H9 (cell line): ENCODE data around the gene CBX1. TPM values are rescaled to one million over a fixed set of nuclear protein-coding genes. Genes with fewer than 3 reads are reported as not detected.

Source experiments
- DNase-seq: peaks from one replicate; pipeline ENCODE4 v3.0.0-alpha.2; 2017
- H2AFZ ChIP-seq: one replicate; pipeline ENCODE4 v1.6.1; 2013; ENCODE audit warnings: mild to moderate bottlenecking, low read length, control low read depth, moderate library complexity
- H2AK5ac ChIP-seq: 2 replicates; pipeline ENCODE4 v1.6.1; 2013; ENCODE audit warnings: low read length, control low read depth, mixed read lengths; ENCODE audit not compliant: insufficient read length
- H2BK120ac ChIP-seq: one replicate; pipeline ENCODE4 v1.6.1; 2013; ENCODE audit warnings: low read depth, mild to moderate bottlenecking, low read length, control low read depth, inconsistent platforms; ENCODE audit not compliant: poor library complexity, severe bottlenecking
- H2BK12ac ChIP-seq: 2 replicates; pipeline ENCODE4 v1.6.1; 2013; ENCODE audit warnings: low read length, control low read depth, mixed read lengths, low read depth; ENCODE audit not compliant: insufficient read length
- H2BK15ac ChIP-seq: 2 replicates; pipeline ENCODE4 v1.6.1; 2013; ENCODE audit warnings: low read depth, low read length, control low read depth
- H2BK20ac ChIP-seq: one replicate; pipeline ENCODE4 v1.6.1; 2013; ENCODE audit warnings: low read depth, mild to moderate bottlenecking, low read length, control low read depth, inconsistent platforms; ENCODE audit not compliant: poor library complexity, severe bottlenecking
- H2BK5ac ChIP-seq: 2 replicates; pipeline ENCODE4 v1.6.1; 2013; ENCODE audit warnings: low read length, control low read depth, mixed read lengths; ENCODE audit not compliant: insufficient read length
- H3K14ac ChIP-seq: 2 replicates; pipeline ENCODE4 v1.6.1; 2013; ENCODE audit warnings: low read length, control low read depth; ENCODE audit not compliant: insufficient read depth
- H3K18ac ChIP-seq: 2 replicates; pipeline ENCODE4 v1.6.1; 2013; ENCODE audit warnings: low read depth, mild to moderate bottlenecking, mixed read lengths, low read length, control low read depth; ENCODE audit not compliant: insufficient read length
- H3K23ac ChIP-seq: 2 replicates; pipeline ENCODE4 v1.6.1; 2013; ENCODE audit warnings: low read length, control low read depth, mixed read lengths, low read depth; ENCODE audit not compliant: insufficient read length
- H3K23me2 ChIP-seq: 2 replicates; pipeline ENCODE4 v1.6.1; 2013; ENCODE audit warnings: low read depth, mild to moderate bottlenecking, mixed read lengths, low read length, control low read depth; ENCODE audit not compliant: insufficient read length, poor library complexity, severe bottlenecking
- H3K27ac ChIP-seq: 2 replicates; pipeline ENCODE4 v1.5.1; 2013; ENCODE audit warnings: low read length, control low read depth, mixed read lengths, low read depth; ENCODE audit not compliant: insufficient read length
- H3K27me3 ChIP-seq: 2 replicates; pipeline ENCODE4 v1.6.1; 2013; ENCODE audit warnings: low read length, control low read depth, inconsistent platforms; ENCODE audit not compliant: insufficient read depth
- H3K4ac ChIP-seq: 2 replicates; pipeline ENCODE4 v1.6.1; 2013; ENCODE audit warnings: low read depth, mild to moderate bottlenecking, control low read depth, inconsistent platforms, low read length, moderate library complexity
- H3K4me1 ChIP-seq: 2 replicates; pipeline ENCODE4 v1.6.1; 2013; ENCODE audit warnings: low read length, control low read depth, inconsistent platforms; ENCODE audit not compliant: insufficient read depth
- H3K4me2 ChIP-seq: 2 replicates; pipeline ENCODE4 v1.6.1; 2013; ENCODE audit warnings: low read length, control low read depth, mixed read lengths; ENCODE audit not compliant: insufficient read length, insufficient read depth
- H3K56ac ChIP-seq: 2 replicates; pipeline ENCODE4 v1.6.1; 2013; ENCODE audit warnings: low read depth, mild to moderate bottlenecking, mixed read lengths, low read length, control low read depth; ENCODE audit not compliant: insufficient read length
- H3K79me1 ChIP-seq: 2 replicates; pipeline ENCODE4 v1.6.1; 2013; ENCODE audit warnings: low read depth, mild to moderate bottlenecking, moderate library complexity, low read length, control low read depth, inconsistent platforms; ENCODE audit not compliant: insufficient read depth, poor library complexity, severe bottlenecking
- H3K79me2 ChIP-seq: 2 replicates; pipeline ENCODE4 v1.6.1; 2013; ENCODE audit warnings: low read length, control low read depth, inconsistent platforms; ENCODE audit not compliant: insufficient read depth
- H3K9ac ChIP-seq: 2 replicates; pipeline ENCODE4 v1.6.1; 2013; ENCODE audit warnings: low read length, control low read depth, mixed read lengths; ENCODE audit not compliant: insufficient read length; ENCODE audit errors: extremely low read depth
- H3K9me3 ChIP-seq: one replicate; pipeline ENCODE4 v1.6.1; 2013; ENCODE audit warnings: low read depth, low read length, inconsistent platforms; ENCODE audit not compliant: control insufficient read depth
- H3T11ph ChIP-seq: one replicate; pipeline ENCODE4 v1.6.1; 2013; ENCODE audit warnings: mild to moderate bottlenecking, low read length, control low read depth, inconsistent platforms
- H4K20me1 ChIP-seq: one replicate; pipeline ENCODE4 v1.6.1; 2013; ENCODE audit not compliant: control insufficient read depth, insufficient read length, insufficient read depth
- H4K5ac ChIP-seq: 2 replicates; pipeline ENCODE4 v1.6.1; 2013; ENCODE audit warnings: low read depth, mild to moderate bottlenecking, mixed read lengths, low read length, control low read depth; ENCODE audit not compliant: insufficient read length
- H4K8ac ChIP-seq: replicated peaks from 2 replicates; pipeline ENCODE4 v1.6.1; 2013; ENCODE audit warnings: low read length, control low read depth, mixed read lengths, low read depth; ENCODE audit not compliant: insufficient read length
- H4K91ac ChIP-seq: 2 replicates; pipeline ENCODE4 v1.6.1; 2013; ENCODE audit warnings: low read depth, mild to moderate bottlenecking, moderate library complexity, mixed read lengths, low read length, control low read depth; ENCODE audit not compliant: insufficient read length
- H3K27ac Mint-ChIP-seq, 3 experiments: 2 replicates in 2 of 3; 3 replicates in 1 of 3; pipeline ENCODE4 v1.8.0; 2020 to 2021; ENCODE audit warnings: mixed read lengths in 3 of 3, mild to moderate bottlenecking in 1 of 3, moderate library complexity in 1 of 3
- H3K27me3 Mint-ChIP-seq: 2 replicates; pipeline ENCODE4 v1.8.0; 2021; ENCODE audit warnings: low read depth, mild to moderate bottlenecking, moderate library complexity, mixed read lengths
- H3K36me3 Mint-ChIP-seq, 3 experiments: 2 replicates in 2 of 3; 3 replicates in 1 of 3; pipeline ENCODE4 v1.8.0; 2020 to 2021; ENCODE audit warnings: low read depth in 3 of 3, mixed read lengths in 3 of 3; ENCODE audit not compliant: insufficient read depth in 1 of 3
- H3K4me1 Mint-ChIP-seq, 2 experiments: 2 replicates each; pipeline ENCODE4 v1.8.0; 2020; ENCODE audit warnings: mixed read lengths in 2 of 2
- H3K4me3 Mint-ChIP-seq, 2 experiments: 2 replicates in 1 of 2; 3 replicates in 1 of 2; pipeline ENCODE4 v1.8.0; 2020 to 2021; ENCODE audit warnings: mild to moderate bottlenecking in 2 of 2, mixed read lengths in 2 of 2, moderate library complexity in 1 of 2
- H3K9me3 Mint-ChIP-seq, 2 experiments: 2 replicates in 1 of 2; 3 replicates in 1 of 2; pipeline ENCODE4 v1.8.0; 2020; ENCODE audit warnings: mild to moderate bottlenecking in 2 of 2, mixed read lengths in 2 of 2, moderate library complexity in 1 of 2
- WGBS: extraction: QIAGEN DNeasy Blood & Tissue Kit; methylation state at CpG from one replicate; pipeline ENCODE4 v1.1.7; 2013; ENCODE audit warnings: missing lambda C conversion rate, low lambda C conversion rate, mixed read lengths; ENCODE audit not compliant: insufficient read length; ENCODE audit errors: extremely low coverage; 5-methylcytosine and 5-hydroxymethylcytosine counted together
- total RNA-seq: library from RNA; stranded (reverse); gene quantifications from 2 replicates; pipeline ENCODE4 v1.2.1, GENCODE V29; 2021
- TF ChIP-seq, protein P1 (sequence below): fragments of 200-600 bp; sonication (generic); conservative IDR thresholded peaks from 3 replicates; pipeline ENCODE4 v1.8.0; 2021; ENCODE audit warnings: antibody characterized with exemption, mild to moderate bottlenecking

The CBX1 gene
- total RNA-seq, 1 experiment from 2014 or later: 155 TPM

DNA sequence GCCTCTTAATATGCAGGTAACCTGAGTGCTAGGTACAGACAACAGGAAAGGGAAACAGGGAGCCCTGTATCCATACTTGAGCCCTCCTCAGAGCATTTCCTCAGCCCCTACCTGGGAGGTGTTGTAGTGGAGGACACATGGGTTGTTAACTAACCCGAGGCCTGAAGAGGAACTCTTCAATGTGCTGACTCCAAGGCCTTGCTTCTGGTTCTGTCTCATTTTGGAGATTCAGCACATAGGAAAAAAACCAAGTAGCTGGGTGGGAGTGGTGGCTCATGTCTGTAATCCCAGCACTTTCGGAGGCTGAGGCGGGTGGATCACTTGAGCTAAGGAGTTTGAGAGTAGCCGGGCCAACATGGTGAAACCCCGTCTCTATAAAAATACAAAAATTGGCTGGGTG, 31.1 kb upstream of the CBX1 start:
- H2BK5ac ChIP-seq: no peak overlapping the region
- no peak overlapping the region for H2AFZ ChIP-seq
- H2BK12ac ChIP-seq: no peak overlapping the region
- WGBS: no CpG with 5 or more reads among the region's 5 CpGs
- no peak overlapping the region for H3K27ac ChIP-seq
- H3K9me3 ChIP-seq: no peaks in the 10 kb centered on the region
- H2AK5ac ChIP-seq: no peak overlapping the region
- no peaks in the 10 kb centered on the region for H3K79me1 ChIP-seq
- TF ChIP-seq, protein P1, sequence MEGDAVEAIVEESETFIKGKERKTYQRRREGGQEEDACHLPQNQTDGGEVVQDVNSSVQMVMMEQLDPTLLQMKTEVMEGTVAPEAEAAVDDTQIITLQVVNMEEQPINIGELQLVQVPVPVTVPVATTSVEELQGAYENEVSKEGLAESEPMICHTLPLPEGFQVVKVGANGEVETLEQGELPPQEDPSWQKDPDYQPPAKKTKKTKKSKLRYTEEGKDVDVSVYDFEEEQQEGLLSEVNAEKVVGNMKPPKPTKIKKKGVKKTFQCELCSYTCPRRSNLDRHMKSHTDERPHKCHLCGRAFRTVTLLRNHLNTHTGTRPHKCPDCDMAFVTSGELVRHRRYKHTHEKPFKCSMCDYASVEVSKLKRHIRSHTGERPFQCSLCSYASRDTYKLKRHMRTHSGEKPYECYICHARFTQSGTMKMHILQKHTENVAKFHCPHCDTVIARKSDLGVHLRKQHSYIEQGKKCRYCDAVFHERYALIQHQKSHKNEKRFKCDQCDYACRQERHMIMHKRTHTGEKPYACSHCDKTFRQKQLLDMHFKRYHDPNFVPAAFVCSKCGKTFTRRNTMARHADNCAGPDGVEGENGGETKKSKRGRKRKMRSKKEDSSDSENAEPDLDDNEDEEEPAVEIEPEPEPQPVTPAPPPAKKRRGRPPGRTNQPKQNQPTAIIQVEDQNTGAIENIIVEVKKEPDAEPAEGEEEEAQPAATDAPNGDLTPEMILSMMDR: no peak
- H4K8ac ChIP-seq: no peak overlapping the region
- H4K5ac ChIP-seq: no peak overlapping the region
- H3K9me3 Mint-ChIP-seq: no peaks in the 10 kb centered on the region; a peak in 1 of 5 replicates
- H3K23ac ChIP-seq: no peak overlapping the region
- no peak overlapping the region for H3K18ac ChIP-seq
- H3K23me2 ChIP-seq: no peaks in the 10 kb centered on the region
- no peak overlapping the region for H2BK120ac ChIP-seq
- no peaks in the 10 kb centered on the region for H4K20me1 ChIP-seq
- H3K9ac ChIP-seq: no peak overlapping the region
- H3K4me1 Mint-ChIP-seq: peaks cover 9 to 16% of the 10 kb centered on the region in 2 experiments
- H3K36me3 Mint-ChIP-seq: no peaks in the 10 kb centered on the region
- no peak overlapping the region for H3K4ac ChIP-seq
- H3K4me2 ChIP-seq: no peak overlapping the region
- no peak for DNase-seq
- no peak overlapping the region for H3K14ac ChIP-seq
- no peaks in the 10 kb centered on the region for H3K27me3 ChIP-seq
- no peak overlapping the region for H2BK20ac ChIP-seq
- peaks cover 2% of the 10 kb centered on the region for H3K27me3 Mint-ChIP-seq
- no peak overlapping the region for H3K4me3 Mint-ChIP-seq
- H3K27ac Mint-ChIP-seq: no peak overlapping the region
- no peak overlapping the region for H3T11ph ChIP-seq
- no peaks in the 10 kb centered on the region for H3K4me1 ChIP-seq
- H4K91ac ChIP-seq: no peak overlapping the region
- H3K79me2 ChIP-seq: no peaks in the 10 kb centered on the region
- no peak overlapping the region for H2BK15ac ChIP-seq
- H3K56ac ChIP-seq: no peak overlapping the region
